GM13976 (cell line): ENCODE results near the gene FAM120AOS.

Experiments used
- DNase-seq: peaks from one replicate; pipeline ENCODE4 v3.0.0; 2012; ENCODE audit warnings: low spot score
- in situ Hi-C: fragments of 300-500 bp; cut with MboI; formaldehyde crosslinking; loops from one replicate; pipeline ENCODE4 v1.12.0; 2022; ENCODE audit warnings: low sequenced_read_pairs, mixed read lengths, inconsistent platforms; ENCODE audit not compliant: unreplicated experiment
- TF ChIP-seq, protein P1 (sequence below): IDR thresholded peaks from 2 replicates; pipeline ENCODE4 v1.5.1; 2012; ENCODE audit warnings: borderline replicate concordance, mild to moderate bottlenecking; ENCODE audit not compliant: insufficient read depth; ENCODE audit errors: extremely low read depth, missing control alignments, control extremely low read depth

Gene FAM120AOS

DNA sequence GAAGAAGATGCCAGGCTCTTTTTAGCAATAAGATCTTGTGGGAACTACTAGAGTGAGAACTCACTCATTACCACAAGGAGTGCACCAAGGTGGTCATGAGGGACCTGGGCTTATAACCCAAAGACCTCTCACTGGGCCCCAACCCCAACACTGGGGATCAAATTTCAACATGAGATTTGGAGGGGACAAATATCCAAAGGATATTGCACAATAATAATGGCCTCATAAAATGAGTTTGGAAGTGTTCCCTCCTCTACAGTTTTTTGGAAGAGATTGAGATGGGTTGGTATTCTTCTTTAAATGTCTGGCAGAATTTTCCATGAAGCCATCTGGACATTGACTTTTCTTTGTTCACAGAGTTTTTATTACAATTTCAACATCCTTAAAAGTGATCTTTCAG, 39.9 kb downstream of the FAM120AOS start:
- in situ Hi-C loops = no loop called here
- TF ChIP-seq, protein P1, sequence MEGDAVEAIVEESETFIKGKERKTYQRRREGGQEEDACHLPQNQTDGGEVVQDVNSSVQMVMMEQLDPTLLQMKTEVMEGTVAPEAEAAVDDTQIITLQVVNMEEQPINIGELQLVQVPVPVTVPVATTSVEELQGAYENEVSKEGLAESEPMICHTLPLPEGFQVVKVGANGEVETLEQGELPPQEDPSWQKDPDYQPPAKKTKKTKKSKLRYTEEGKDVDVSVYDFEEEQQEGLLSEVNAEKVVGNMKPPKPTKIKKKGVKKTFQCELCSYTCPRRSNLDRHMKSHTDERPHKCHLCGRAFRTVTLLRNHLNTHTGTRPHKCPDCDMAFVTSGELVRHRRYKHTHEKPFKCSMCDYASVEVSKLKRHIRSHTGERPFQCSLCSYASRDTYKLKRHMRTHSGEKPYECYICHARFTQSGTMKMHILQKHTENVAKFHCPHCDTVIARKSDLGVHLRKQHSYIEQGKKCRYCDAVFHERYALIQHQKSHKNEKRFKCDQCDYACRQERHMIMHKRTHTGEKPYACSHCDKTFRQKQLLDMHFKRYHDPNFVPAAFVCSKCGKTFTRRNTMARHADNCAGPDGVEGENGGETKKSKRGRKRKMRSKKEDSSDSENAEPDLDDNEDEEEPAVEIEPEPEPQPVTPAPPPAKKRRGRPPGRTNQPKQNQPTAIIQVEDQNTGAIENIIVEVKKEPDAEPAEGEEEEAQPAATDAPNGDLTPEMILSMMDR = no peak
- DNase-seq = no peak

DNA sequence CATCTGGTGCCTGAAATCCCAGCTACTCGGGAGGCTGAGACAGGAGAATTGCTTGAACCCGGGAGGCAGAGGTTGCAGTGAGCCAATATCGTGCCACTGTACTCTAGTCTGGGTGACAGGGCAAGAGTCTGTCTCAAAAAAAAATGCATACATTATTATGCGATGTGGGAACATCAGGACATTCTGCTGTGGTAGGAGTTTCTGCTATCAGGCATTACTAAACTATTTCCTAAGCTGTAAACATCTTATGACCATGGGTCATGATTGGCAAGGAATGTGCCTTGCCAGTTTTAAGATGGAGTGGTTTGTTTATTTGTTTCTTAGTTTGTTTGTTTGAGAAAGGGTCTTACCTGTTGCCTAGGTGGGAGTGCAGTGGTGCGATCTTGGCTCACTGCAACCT, 47.0 kb downstream of the FAM120AOS start:
- TF ChIP-seq, protein P1 = no peak
- in situ Hi-C loops = no loop called here
- DNase-seq = no peak

DNA sequence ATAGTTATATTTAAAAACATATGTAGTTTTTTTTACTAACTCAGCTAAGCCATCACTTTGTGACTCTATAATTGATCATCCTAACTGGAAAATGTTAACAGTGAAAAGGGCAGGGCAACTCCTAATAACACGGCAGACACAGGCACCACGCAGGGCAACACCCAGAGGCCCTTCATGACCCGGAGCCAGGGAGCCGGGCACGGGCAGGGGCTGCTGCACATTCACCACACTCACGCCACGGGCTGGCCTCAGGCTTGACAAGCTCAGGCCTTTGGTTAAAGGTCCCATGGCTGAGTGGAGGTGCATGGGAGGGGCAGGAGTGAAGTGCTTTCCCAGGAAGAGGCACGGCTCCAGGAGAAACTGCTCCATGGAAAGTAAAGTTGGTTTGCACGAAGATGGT, 54.9 kb downstream of the FAM120AOS start:
- TF ChIP-seq, protein P1 = no peak
- in situ Hi-C loops = no loop called here
- DNase-seq = no peak

DNA sequence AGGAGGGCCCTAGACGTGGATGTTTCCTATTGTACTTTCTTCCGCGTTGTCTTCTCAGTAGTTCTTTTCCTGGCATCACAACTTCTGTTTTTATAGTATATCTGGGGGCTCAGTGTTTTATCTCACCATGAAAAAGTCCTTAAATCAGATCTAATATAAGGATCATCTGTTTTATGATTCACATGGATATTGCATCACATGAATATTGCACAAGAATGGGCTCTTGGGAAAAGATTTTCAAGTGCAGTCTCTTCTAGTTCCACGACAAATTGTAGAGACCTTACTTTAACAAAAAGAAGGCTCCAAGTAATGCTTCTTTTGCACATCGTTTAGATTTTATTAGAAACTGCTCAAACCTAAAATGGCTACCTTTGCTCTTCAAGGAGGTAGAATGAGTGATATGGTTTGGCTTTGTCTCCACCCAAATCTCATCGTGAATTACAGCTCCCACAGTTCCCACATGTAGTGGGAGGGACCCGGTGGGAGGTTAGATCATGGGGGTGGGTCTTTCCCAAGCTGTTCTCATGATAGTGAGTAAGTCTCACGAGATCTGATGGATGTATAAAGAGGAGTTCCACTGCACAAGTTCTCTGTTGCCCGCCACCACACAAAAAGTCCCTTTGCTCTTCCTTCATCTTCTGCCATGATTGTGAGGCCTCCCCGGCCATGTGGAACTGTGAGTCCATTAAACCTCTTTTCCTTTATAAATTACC, 55.6 kb downstream of the FAM120AOS start:
- DNase-seq = no peak
- TF ChIP-seq, protein P1 = no peak
- in situ Hi-C loops = no loop called here
